Activated CD4-positive, alpha-beta memory T cell treated with anti-CD3 and anti-CD28 coated beads, Interleukin-2, amount 10 ng/mL, durations not matched to agents 7 days and 5 days (primary cell): ENCODE results near the gene ITLN1. TPM values are rescaled to one million over a fixed set of nuclear protein-coding genes. Genes with fewer than 3 reads are reported as not detected.
"Not testable (repeated sequence)": the region's sequence is repeated elsewhere in the genome, so short reads cannot be mapped to it uniquely, and the experiment has no call there.

ENCODE experiments used
- CTCF ChIA-PET: fragments of 350-600 bp; sonication (Branson Sonifier 250); formaldehyde crosslinking; loops from one replicate; lab custom pipeline; 2021; ENCODE audit warnings: antibody characterized with exemption, inconsistent platforms; lab: Charles Lee
- POLR2A ChIA-PET: fragments of 350-600 bp; sonication (Branson Sonifier 250); formaldehyde crosslinking; loops from one replicate; lab custom pipeline; 2021; ENCODE audit warnings: antibody characterized with exemption; lab: Charles Lee
- DNase-seq: peaks from one replicate; pipeline ENCODE4 v3.0.0-alpha.2; 2020
- H3K27ac Mint-ChIP-seq: one replicate; pipeline ENCODE4 v1.8.0; 2021; ENCODE audit warnings: mild to moderate bottlenecking, mixed read lengths
- H3K27me3 Mint-ChIP-seq: one replicate; pipeline ENCODE4 v1.8.0; 2021; ENCODE audit warnings: mixed read lengths
- H3K36me3 Mint-ChIP-seq: one replicate; pipeline ENCODE4 v1.8.0; 2021; ENCODE audit warnings: low read depth, mixed read lengths
- H3K4me1 Mint-ChIP-seq: one replicate; pipeline ENCODE4 v1.8.0; 2021; ENCODE audit warnings: mixed read lengths
- H3K4me3 Mint-ChIP-seq: one replicate; pipeline ENCODE4 v1.8.0; 2021; ENCODE audit warnings: mild to moderate bottlenecking, mixed read lengths
- H3K9me3 Mint-ChIP-seq: one replicate; pipeline ENCODE4 v1.8.0; 2021; ENCODE audit warnings: mixed read lengths
- total RNA-seq, 2 experiments: library from RNA; stranded (reverse); gene quantifications; one replicate each; pipeline ENCODE4 v1.2.3, GENCODE V29; 2021

The ITLN1 gene
- total RNA-seq, 2 experiments from 2014 or later = not detected

- H3K4me1 Mint-ChIP-seq, POLR2A ChIA-PET, DNase-seq, H3K4me3 Mint-ChIP-seq, H3K27ac Mint-ChIP-seq, H3K9me3 Mint-ChIP-seq, CTCF ChIA-PET, H3K36me3 Mint-ChIP-seq: not testable (repeated sequence)
- H3K27me3 Mint-ChIP-seq = peaks cover 32% of the 10 kb centered on the region
Measured at GRCh38 chr1:160902251-160902650, 17.3 kb upstream of the ITLN1 start.

- CTCF ChIA-PET = no interaction called here
- no peaks in the 10 kb centered on the region for H3K9me3 Mint-ChIP-seq
- H3K36me3 Mint-ChIP-seq = no peaks in the 10 kb centered on the region
- no peak for DNase-seq
- POLR2A ChIA-PET = no interaction called here
- H3K27ac Mint-ChIP-seq = no peak overlapping the region
- H3K27me3 Mint-ChIP-seq = peaks cover 35% of the 10 kb centered on the region
- H3K4me1 Mint-ChIP-seq = no peaks in the 10 kb centered on the region
- H3K4me3 Mint-ChIP-seq = no peak overlapping the region
Measured at GRCh38 chr1:160901768-160902167, 16.8 kb upstream of the ITLN1 start.

GRCh38 chr1:160900683-160901082 is 15.7 kb upstream of the ITLN1 start:
- H3K27ac Mint-ChIP-seq, CTCF ChIA-PET, POLR2A ChIA-PET: not testable (repeated sequence)

GRCh38 chr1:160894368-160895135 is 9.6 kb upstream of the ITLN1 start:
- H3K27me3 Mint-ChIP-seq = peaks cover 47% of the 10 kb centered on the region
- CTCF ChIA-PET = interaction anchor here (1.3 to 1.5 kb wide), 2 partner anchors 10 to 58 kb away, joined by 3 to 4 read pairs; no protein-coding TSS in a partner anchor
- DNase-seq, H3K4me1 Mint-ChIP-seq, H3K36me3 Mint-ChIP-seq, H3K4me3 Mint-ChIP-seq, H3K27ac Mint-ChIP-seq, H3K9me3 Mint-ChIP-seq, POLR2A ChIA-PET: not testable (repeated sequence)

More at GRCh38 chr1:160900683-160901082, 15.7 kb upstream of the ITLN1 start:
- not testable (repeated sequence) for H3K9me3 Mint-ChIP-seq, H3K36me3 Mint-ChIP-seq, DNase-seq, H3K4me3 Mint-ChIP-seq, H3K4me1 Mint-ChIP-seq
- peaks cover 40% of the 10 kb centered on the region for H3K27me3 Mint-ChIP-seq

GRCh38 chr1:160891474-160891873 is 6.5 kb upstream of the ITLN1 start:
- DNase-seq = no peak
- Mint-ChIP-seq H3K27me3 (peaks cover 24% of the 10 kb centered on the region), H3K36me3 (no peaks in the 10 kb centered on the region), H3K4me1 (no peaks in the 10 kb centered on the region), H3K9me3 (peaks cover 3% of the 10 kb centered on the region), H3K4me3 (no peak overlapping the region), H3K27ac (no peak overlapping the region)
- ChIA-PET POLR2A (no interaction called here), CTCF (no interaction called here)

GRCh38 chr1:160888926-160889325 is 3.9 kb upstream of the ITLN1 start:
- Mint-ChIP-seq H3K27me3 (peaks cover 20% of the 10 kb centered on the region), H3K27ac (no peak overlapping the region), H3K36me3 (no peaks in the 10 kb centered on the region), H3K9me3 (no peaks in the 10 kb centered on the region), H3K4me1 (no peaks in the 10 kb centered on the region), H3K4me3 (no peak overlapping the region)
- ChIA-PET CTCF (interaction anchor here (1.0 kb wide), 1 partner anchor 109 kb away, joined by 3 read pairs; no protein-coding TSS in a partner anchor), POLR2A (no interaction called here)
- no peak for DNase-seq

GRCh38 chr1:160887071-160887470 is 2.1 kb upstream of the ITLN1 start:
- ChIA-PET CTCF (interaction anchor here (1.3 to 2.7 kb wide), 2 partner anchors 10 to 67 kb away, joined by 5 to 8 read pairs; partner anchors contain the start of gene ITLN2), POLR2A (no interaction called here)
- no peaks in the 10 kb centered on the region for H3K4me1 Mint-ChIP-seq
- no peaks in the 10 kb centered on the region for H3K9me3 Mint-ChIP-seq
- no peak for DNase-seq
- H3K36me3 Mint-ChIP-seq = no peaks in the 10 kb centered on the region
- peaks cover 16% of the 10 kb centered on the region for H3K27me3 Mint-ChIP-seq
- H3K4me3 Mint-ChIP-seq = no peak overlapping the region
- no peak overlapping the region for H3K27ac Mint-ChIP-seq

- Mint-ChIP-seq H3K27ac (no peak overlapping the region), H3K9me3 (no peaks in the 10 kb centered on the region), H3K27me3 (peaks cover 5% of the 10 kb centered on the region), H3K4me1 (no peaks in the 10 kb centered on the region), H3K36me3 (no peaks in the 10 kb centered on the region), H3K4me3 (no peak overlapping the region)
- POLR2A ChIA-PET = no interaction called here
- no peak for DNase-seq
- CTCF ChIA-PET = interaction anchor here (0.7 to 1.7 kb wide), 5 partner anchors 11 to 89 kb away, joined by 3 to 12 read pairs (median 3); no protein-coding TSS in a partner anchor
Measured at GRCh38 chr1:160884579-160884978, 401 bp downstream of the ITLN1 start.

GRCh38 chr1:160883581-160884513 is 1.1 kb downstream of the ITLN1 start:
- peaks cover 5% of the 10 kb centered on the region for H3K27me3 Mint-ChIP-seq
- no peak for DNase-seq
- ChIA-PET POLR2A (interaction anchor here (0.8 kb wide), 1 partner anchor 47 kb away, joined by 3 read pairs; no protein-coding TSS in a partner anchor), CTCF (interaction anchor here (0.8 to 1.7 kb wide), 4 partner anchors 47 to 88 kb away, joined by 3 to 12 read pairs (median 4); no protein-coding TSS in a partner anchor)
- no peaks in the 10 kb centered on the region for H3K36me3 Mint-ChIP-seq
- H3K9me3 Mint-ChIP-seq = no peaks in the 10 kb centered on the region
- no peak overlapping the region for H3K4me3 Mint-ChIP-seq
- no peak overlapping the region for H3K27ac Mint-ChIP-seq
- H3K4me1 Mint-ChIP-seq = no peaks in the 10 kb centered on the region

- no peaks in the 10 kb centered on the region for H3K4me1 Mint-ChIP-seq
- H3K4me3 Mint-ChIP-seq = no peak overlapping the region
- POLR2A ChIA-PET = interaction anchor here (0.8 kb wide), 1 partner anchor 45 kb away, joined by 3 read pairs; no protein-coding TSS in a partner anchor
- no peak for DNase-seq
- H3K27me3 Mint-ChIP-seq = peaks cover 5% of the 10 kb centered on the region
- no peaks in the 10 kb centered on the region for H3K9me3 Mint-ChIP-seq
- no peaks in the 10 kb centered on the region for H3K36me3 Mint-ChIP-seq
- H3K27ac Mint-ChIP-seq = no peak overlapping the region
- CTCF ChIA-PET = interaction anchor here (0.8 to 1.8 kb wide), 3 partner anchors 46 to 105 kb away, joined by 3 to 5 read pairs (median 4); no protein-coding TSS in a partner anchor
Measured at GRCh38 chr1:160882582-160882981, 2.4 kb downstream of the ITLN1 start.

- H3K4me3 Mint-ChIP-seq, POLR2A ChIA-PET, H3K27me3 Mint-ChIP-seq, H3K27ac Mint-ChIP-seq, H3K36me3 Mint-ChIP-seq, H3K9me3 Mint-ChIP-seq, DNase-seq, H3K4me1 Mint-ChIP-seq: not testable (repeated sequence)
- CTCF ChIA-PET = interaction anchor here (2.5 to 5.6 kb wide), 2 partner anchors 46 to 105 kb away, joined by 6 to 67 read pairs; no protein-coding TSS in a partner anchor
Measured at GRCh38 chr1:160881264-160881663, 3.7 kb downstream of the ITLN1 start.

- Mint-ChIP-seq H3K4me3 (no peak overlapping the region), H3K36me3 (no peaks in the 10 kb centered on the region), H3K9me3 (no peaks in the 10 kb centered on the region), H3K4me1 (peaks cover 4% of the 10 kb centered on the region), H3K27ac (no peak overlapping the region), H3K27me3 (peaks cover 3% of the 10 kb centered on the region)
- CTCF ChIA-PET = interaction anchor here (1.2 to 5.6 kb wide), 4 partner anchors 44 to 112 kb away, joined by 3 to 67 read pairs (median 5); no protein-coding TSS in a partner anchor
- no peak for DNase-seq
- POLR2A ChIA-PET = no interaction called here
Measured at GRCh38 chr1:160880216-160880615, 4.8 kb downstream of the ITLN1 start.
